Peyer's patch (tissue), 4 donors: Measurements from ENCODE around the gene FAM234B. TPM values are rescaled to one million over a fixed set of nuclear protein-coding genes. Genes with fewer than 3 reads are reported as not detected.

Source experiments
- DNase-seq, 3 donors: peaks; one replicate each; pipeline ENCODE4 v3.0.0-alpha.2; 2017 to 2019
- H3K27ac ChIP-seq, 4 donors: fragments of 200-600 bp; sonication (generic); one replicate each; pipeline ENCODE4 v1.5.1; 2016 to 2019
- H3K27me3 ChIP-seq, 2 donors: fragments of 200-600 bp; sonication (generic); one replicate each; pipeline ENCODE4 v1.5.1; 2019
- H3K36me3 ChIP-seq, 3 donors: fragments of 200-600 bp; sonication (generic); one replicate each; pipeline ENCODE4 v1.5.1; 2016 to 2019
- H3K4me1 ChIP-seq, 4 donors: fragments of 200-600 bp; sonication (generic); one replicate each; pipeline ENCODE4 v1.5.1; 2016 to 2019
- H3K4me3 ChIP-seq, 4 donors: fragments of 200-600 bp; sonication (generic); 1 replicate in 3 of 4; 2 replicates in 1 of 4; pipeline ENCODE4 v1.5.1; 2016 to 2019; ENCODE audit warnings: mild to moderate bottlenecking in 1 of 4
- H3K9me3 ChIP-seq, 4 donors: fragments of 200-600 bp; sonication (generic); one replicate each; pipeline ENCODE4 v1.5.1; 2016 to 2019; ENCODE audit warnings: mild to moderate bottlenecking in 1 of 4
- POLR2A ChIP-seq, 2 donors: fragments of 450-650 bp; IDR thresholded peaks; one replicate each; pipeline ENCODE4 v1.5.1; 2017; ENCODE audit warnings: antibody characterized with exemption in 2 of 2, mild to moderate bottlenecking in 2 of 2, moderate library complexity in 2 of 2
- total RNA-seq, 4 donors: library from RNA; depleted of rRNA; stranded (reverse); fragments of >200 nt; gene quantifications; one replicate each; pipeline ENCODE4 v1.1.0, GENCODE V29; 2016
- TF ChIP-seq, protein P1 (sequence below), 6 experiments: fragments of 450-650 bp in 4 of 6; fragments of 200-600 bp in 2 of 6; sonication (generic) in 1 of 6; IDR thresholded peaks; one replicate each; pipeline ENCODE4 v1.5.1; 2017 to 2019; ENCODE audit warnings: antibody characterized with exemption in 6 of 6, mild to moderate bottlenecking in 3 of 6, moderate library complexity in 1 of 6

FAM234B gene
- total RNA-seq, 4 donors from 2014 or later = 6.5 to 9.1 (median 7.2) TPM

DNA sequence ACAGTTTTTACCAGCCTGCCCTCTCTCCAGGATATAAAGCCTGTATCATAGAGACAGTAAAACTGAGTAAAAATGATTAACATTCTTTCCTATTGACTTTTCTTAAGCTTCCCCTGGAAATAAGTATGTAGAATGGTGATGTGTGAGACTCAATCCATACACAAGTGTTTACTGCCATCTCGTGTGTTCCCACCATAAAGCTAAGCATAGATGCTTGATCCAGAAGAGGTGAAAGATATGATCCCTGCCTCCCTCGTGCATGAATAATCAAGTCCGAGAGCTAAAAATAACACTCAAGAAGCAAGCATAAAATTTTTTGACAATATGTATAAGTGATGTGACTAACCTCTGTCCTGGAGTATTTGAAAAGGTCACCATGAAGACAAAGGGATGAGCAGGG is 76.2 kb downstream of the FAM234B start:
- no peaks in the 10 kb centered on the region for H3K9me3 ChIP-seq
- H3K36me3 ChIP-seq = no peaks in the 10 kb centered on the region
- H3K4me1 ChIP-seq = no peaks in the 10 kb centered on the region
- no peak overlapping the region for H3K4me3 ChIP-seq
- no peak for DNase-seq
- H3K27ac ChIP-seq = no peak overlapping the region
- H3K27me3 ChIP-seq = no peaks in the 10 kb centered on the region
- TF ChIP-seq, protein P1, sequence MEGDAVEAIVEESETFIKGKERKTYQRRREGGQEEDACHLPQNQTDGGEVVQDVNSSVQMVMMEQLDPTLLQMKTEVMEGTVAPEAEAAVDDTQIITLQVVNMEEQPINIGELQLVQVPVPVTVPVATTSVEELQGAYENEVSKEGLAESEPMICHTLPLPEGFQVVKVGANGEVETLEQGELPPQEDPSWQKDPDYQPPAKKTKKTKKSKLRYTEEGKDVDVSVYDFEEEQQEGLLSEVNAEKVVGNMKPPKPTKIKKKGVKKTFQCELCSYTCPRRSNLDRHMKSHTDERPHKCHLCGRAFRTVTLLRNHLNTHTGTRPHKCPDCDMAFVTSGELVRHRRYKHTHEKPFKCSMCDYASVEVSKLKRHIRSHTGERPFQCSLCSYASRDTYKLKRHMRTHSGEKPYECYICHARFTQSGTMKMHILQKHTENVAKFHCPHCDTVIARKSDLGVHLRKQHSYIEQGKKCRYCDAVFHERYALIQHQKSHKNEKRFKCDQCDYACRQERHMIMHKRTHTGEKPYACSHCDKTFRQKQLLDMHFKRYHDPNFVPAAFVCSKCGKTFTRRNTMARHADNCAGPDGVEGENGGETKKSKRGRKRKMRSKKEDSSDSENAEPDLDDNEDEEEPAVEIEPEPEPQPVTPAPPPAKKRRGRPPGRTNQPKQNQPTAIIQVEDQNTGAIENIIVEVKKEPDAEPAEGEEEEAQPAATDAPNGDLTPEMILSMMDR (IDR thresholded peaks at IDR 0.05) = no peak
- TF ChIP-seq POLR2A (IDR thresholded peaks at IDR 0.05) = no peak

DNA sequence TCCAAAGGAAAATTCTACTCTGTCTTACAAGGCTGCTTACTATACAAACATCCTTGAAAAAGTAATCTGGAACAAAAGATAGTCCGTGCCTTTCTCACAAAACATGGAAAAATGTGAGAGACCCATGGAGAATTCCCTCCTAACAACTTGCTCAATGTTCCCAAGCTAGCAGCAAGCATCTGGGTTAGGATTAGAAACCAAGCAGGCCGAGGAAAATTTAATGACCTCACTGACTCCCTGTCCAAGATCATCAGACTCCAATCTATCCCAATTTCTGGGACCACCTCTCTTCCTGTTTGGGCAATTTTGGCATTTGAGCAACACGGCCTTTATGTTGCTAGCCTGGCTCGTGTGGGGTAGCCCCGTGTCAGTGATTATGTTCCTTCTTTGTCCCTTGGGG is 77.4 kb downstream of the FAM234B start:
- no peak for DNase-seq
- no peak overlapping the region for H3K27ac ChIP-seq
- H3K36me3 ChIP-seq = no peaks in the 10 kb centered on the region
- no peak overlapping the region for H3K4me3 ChIP-seq
- no peaks in the 10 kb centered on the region for H3K4me1 ChIP-seq
- TF ChIP-seq, protein P1 (IDR thresholded peaks at IDR 0.05) = no peak
- TF ChIP-seq POLR2A (IDR thresholded peaks at IDR 0.05) = no peak
- H3K9me3 ChIP-seq = no peaks in the 10 kb centered on the region
- no peaks in the 10 kb centered on the region for H3K27me3 ChIP-seq

DNA sequence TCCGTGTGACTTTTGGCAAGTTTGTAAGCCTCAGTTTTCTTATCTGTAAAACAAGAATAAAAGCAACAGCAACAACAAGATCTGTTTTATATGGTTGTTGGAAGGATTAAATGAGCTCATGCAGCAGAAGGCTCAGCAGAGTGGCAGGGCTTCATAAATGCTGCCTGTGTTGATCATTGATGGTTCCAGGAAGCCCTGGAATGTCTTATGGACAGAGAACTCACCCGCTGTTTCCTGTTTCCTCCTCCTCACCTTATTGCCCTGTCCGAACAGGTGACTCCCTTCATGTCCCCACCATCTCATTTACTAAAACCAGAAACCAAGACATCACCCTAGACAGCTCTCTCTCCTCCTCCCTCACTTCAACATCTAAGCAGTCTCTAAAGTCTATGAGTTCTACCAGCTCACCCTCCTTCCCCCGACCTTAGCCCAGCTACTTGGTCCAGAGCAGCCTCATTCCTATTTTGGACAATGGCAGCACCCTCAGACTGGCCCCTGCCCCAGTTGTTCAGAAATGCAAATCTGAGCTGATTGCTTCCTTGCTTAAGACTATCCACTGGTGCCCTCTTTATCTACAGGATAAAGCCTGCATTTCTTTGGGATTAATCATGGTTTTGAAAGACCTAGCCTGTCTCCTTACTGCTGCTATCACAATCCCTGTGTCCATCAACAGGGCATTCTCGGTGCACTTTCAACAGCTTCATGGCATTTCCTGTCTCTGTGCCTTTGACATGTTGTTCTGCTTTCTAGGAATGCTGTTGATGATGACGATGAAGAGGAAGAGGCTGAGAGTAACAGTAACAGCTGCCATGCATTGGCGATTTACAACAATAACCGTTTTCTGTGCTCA is 80.7 kb downstream of the FAM234B start:
- no peak for DNase-seq
- Histone ChIP-seq H3K4me1 (no peaks in the 10 kb centered on the region), H3K36me3 (no peaks in the 10 kb centered on the region), H3K27ac (no peak overlapping the region), H3K4me3 (no peak overlapping the region), H3K27me3 (no peaks in the 10 kb centered on the region), H3K9me3 (no peaks in the 10 kb centered on the region)
- TF ChIP-seq, protein P1 (IDR thresholded peaks at IDR 0.05) = no peak
- no peak for TF ChIP-seq POLR2A (IDR thresholded peaks at IDR 0.05)

DNA sequence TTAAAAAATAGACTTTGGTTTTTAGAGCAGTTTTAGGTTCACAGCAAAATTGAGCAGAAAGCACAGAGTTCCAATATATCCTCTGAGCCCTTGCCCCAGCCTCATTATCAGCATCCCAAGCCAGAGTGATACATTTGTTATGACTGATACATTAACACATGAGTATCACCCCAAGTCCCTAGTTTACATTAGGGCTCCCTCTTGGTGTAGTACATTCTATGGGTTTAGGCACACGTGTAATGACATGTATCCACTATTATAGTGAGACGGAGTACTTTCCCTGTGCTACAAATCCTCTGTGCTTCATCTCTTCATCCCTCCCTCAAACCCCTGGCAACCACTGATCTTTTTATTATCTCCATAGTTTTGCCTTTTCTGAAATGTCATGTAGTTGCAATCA is 81.8 kb downstream of the FAM234B start:
- no peak for DNase-seq
- H3K36me3 ChIP-seq = no peaks in the 10 kb centered on the region
- TF ChIP-seq, protein P1 (IDR thresholded peaks at IDR 0.05) = no peak
- no peak for TF ChIP-seq POLR2A (IDR thresholded peaks at IDR 0.05)
- no peak overlapping the region for H3K4me3 ChIP-seq
- no peaks in the 10 kb centered on the region for H3K9me3 ChIP-seq
- H3K27ac ChIP-seq = no peak overlapping the region
- H3K4me1 ChIP-seq = no peaks in the 10 kb centered on the region
- no peaks in the 10 kb centered on the region for H3K27me3 ChIP-seq

DNA sequence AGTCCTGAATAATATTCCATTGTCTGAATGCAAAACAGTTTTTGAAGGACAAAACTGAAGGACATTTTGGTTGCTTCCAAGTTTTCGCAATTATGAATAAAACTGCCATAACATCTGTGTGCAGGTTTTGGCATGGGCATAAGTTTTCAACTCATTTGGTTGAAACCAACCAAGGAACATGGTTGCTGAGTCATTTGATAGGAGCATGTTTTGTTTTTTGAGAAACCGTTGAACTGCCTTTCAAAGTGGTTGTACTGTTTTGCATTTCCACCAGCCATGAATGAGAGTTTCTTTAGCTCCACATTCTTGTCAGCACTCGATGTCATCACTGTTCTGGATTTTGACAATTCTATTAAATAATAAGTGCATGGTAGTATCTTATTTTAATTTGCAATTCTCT is 82.3 kb downstream of the FAM234B start:
- no peak for DNase-seq
- no peaks in the 10 kb centered on the region for H3K36me3 ChIP-seq
- H3K27me3 ChIP-seq = no peaks in the 10 kb centered on the region
- H3K9me3 ChIP-seq = no peaks in the 10 kb centered on the region
- no peak overlapping the region for H3K27ac ChIP-seq
- H3K4me3 ChIP-seq = no peak overlapping the region
- no peaks in the 10 kb centered on the region for H3K4me1 ChIP-seq
- no peak for TF ChIP-seq POLR2A (IDR thresholded peaks at IDR 0.05)
- TF ChIP-seq, protein P1 (IDR thresholded peaks at IDR 0.05) = no peak
